Activated CD4-positive, alpha-beta T cell treated with anti-CD3 and anti-CD28 coated beads for 36 hours (primary cell): ENCODE results near the gene HOXB5. TPM values are rescaled to one million over a fixed set of nuclear protein-coding genes. Genes with fewer than 3 reads are reported as not detected.

Source experiments
- ATAC-seq: fragments of 200-7000 bp; cut with Tn5 transposase; one replicate; pipeline ENCODE4 v1.10.0; 2021; ENCODE audit warnings: mild to moderate bottlenecking, moderate library complexity
- CTCF ChIA-PET: fragments of 350-600 bp; sonication (Branson Sonifier 250); formaldehyde crosslinking; loops from one replicate; lab custom pipeline; 2021; ENCODE audit warnings: antibody characterized with exemption; lab: Charles Lee
- POLR2A ChIA-PET: fragments of 350-600 bp; sonication (Branson Sonifier 250); formaldehyde crosslinking; loops from one replicate; lab custom pipeline; 2021; ENCODE audit warnings: antibody characterized with exemption, inconsistent platforms; lab: Charles Lee
- DNase-seq: peaks from one replicate; pipeline ENCODE4 v3.0.0-alpha.2; 2020
- H3K27ac Mint-ChIP-seq: one replicate; pipeline ENCODE4 v1.8.0; 2021; ENCODE audit warnings: mixed read lengths
- H3K27me3 Mint-ChIP-seq: one replicate; pipeline ENCODE4 v1.8.0; 2021; ENCODE audit warnings: mixed read lengths
- H3K36me3 Mint-ChIP-seq: one replicate; pipeline ENCODE4 v1.8.0; 2021; ENCODE audit warnings: low read depth, mixed read lengths
- H3K4me1 Mint-ChIP-seq: one replicate; pipeline ENCODE4 v1.8.0; 2021; ENCODE audit warnings: mixed read lengths
- H3K4me3 Mint-ChIP-seq: one replicate; pipeline ENCODE4 v1.8.0; 2021; ENCODE audit warnings: mild to moderate bottlenecking, moderate library complexity, mixed read lengths
- H3K9me3 Mint-ChIP-seq: one replicate; pipeline ENCODE4 v1.8.0; 2021; ENCODE audit warnings: low read depth, mixed read lengths
- intact Hi-C, 2 experiments: fragments of 100-400 bp; cut with DNase I in 1 of 2; cut with micrococcal nuclease in 1 of 2; formaldehyde crosslinking; loops; one replicate each; pipeline versions ENCODE4 v1.14.2 to v1.15.1; 2022 to 2024; cut with DNase I, micrococcal nuclease
- total RNA-seq, 2 experiments: library from RNA; stranded (reverse); gene quantifications; one replicate each; pipeline ENCODE4 v1.2.3, GENCODE V29; 2021

The HOXB5 gene
- total RNA-seq, 2 experiments from 2014 or later = not detected

GRCh38 chr17:48576479-48577309, 16.9 kb downstream of the HOXB5 start:
- intact Hi-C loops = loop anchor here in 1 of 2 experiments (5.0 kb wide), 1 partner anchor 34 kb away; no protein-coding TSS in a partner anchor
- DNase-seq (no peak), ATAC-seq (no peak)
- Mint-ChIP-seq H3K4me1 (peaks cover 36% of the 10 kb centered on the region), H3K4me3 (peak overlapping the region; percentile 81), H3K9me3 (no peaks in the 10 kb centered on the region), H3K36me3 (peaks cover 2% of the 10 kb centered on the region), H3K27me3 (peaks cover 40% of the 10 kb centered on the region), H3K27ac (no peak overlapping the region)
- CTCF ChIA-PET = interaction anchor here (0.6 to 0.7 kb wide), 3 partner anchors 38 to 243 kb away, joined by 3 to 4 read pairs (median 3); no protein-coding TSS in a partner anchor
- POLR2A ChIA-PET = no interaction called here

- H3K4me3 Mint-ChIP-seq = no peak overlapping the region
- H3K27me3 Mint-ChIP-seq = peaks cover 32% of the 10 kb centered on the region
- intact Hi-C loops = loop anchor here in 1 of 2 experiments (5.0 kb wide), 1 partner anchor 34 kb away; no protein-coding TSS in a partner anchor
- H3K36me3 Mint-ChIP-seq = peaks cover 2% of the 10 kb centered on the region
- H3K27ac Mint-ChIP-seq = no peak overlapping the region
- DNase-seq = no peak
- ChIA-PET POLR2A (no interaction called here), CTCF (interaction anchor here (0.6 to 0.7 kb wide), 3 partner anchors 38 to 242 kb away, joined by 3 to 4 read pairs (median 3); no protein-coding TSS in a partner anchor)
- peaks cover 31% of the 10 kb centered on the region for H3K4me1 Mint-ChIP-seq
- ATAC-seq = no peak
- H3K9me3 Mint-ChIP-seq = no peaks in the 10 kb centered on the region
Observed at GRCh38 chr17:48575673-48576478, 17.7 kb downstream of the HOXB5 start.

GRCh38 chr17:48575066-48575582, 18.5 kb downstream of the HOXB5 start:
- Mint-ChIP-seq H3K36me3 (peaks cover 2% of the 10 kb centered on the region), H3K27ac (no peak overlapping the region), H3K4me3 (no peak overlapping the region), H3K4me1 (peaks cover 24% of the 10 kb centered on the region), H3K27me3 (peaks cover 27% of the 10 kb centered on the region), H3K9me3 (no peaks in the 10 kb centered on the region)
- no peak for DNase-seq
- intact Hi-C loops = loop anchor here in 1 of 2 experiments (5.0 kb wide), 1 partner anchor 33 kb away; no protein-coding TSS in a partner anchor
- no peak for ATAC-seq
- ChIA-PET CTCF (interaction anchor here (0.6 to 1.2 kb wide), 7 partner anchors 38 to 495 kb away, joined by 3 to 4 read pairs (median 3); no protein-coding TSS in a partner anchor), POLR2A (no interaction called here)

- POLR2A ChIA-PET = interaction anchor here (0.7 kb wide), 1 partner anchor 253 kb away, joined by 3 read pairs; no protein-coding TSS in a partner anchor
- peaks cover 21% of the 10 kb centered on the region for H3K4me1 Mint-ChIP-seq
- no peaks in the 10 kb centered on the region for H3K9me3 Mint-ChIP-seq
- H3K27me3 Mint-ChIP-seq = peaks cover 24% of the 10 kb centered on the region
- ATAC-seq (no peak), DNase-seq (no peak)
- H3K4me3 Mint-ChIP-seq = no peak overlapping the region
- intact Hi-C loops = loop anchor here in 1 of 2 experiments (5.0 kb wide), 1 partner anchor 32 kb away; no protein-coding TSS in a partner anchor
- H3K36me3 Mint-ChIP-seq = peaks cover 2% of the 10 kb centered on the region
- CTCF ChIA-PET = interaction anchor here (0.5 to 1.2 kb wide), 9 partner anchors 38 to 722 kb away, joined by 3 to 5 read pairs (median 3); no protein-coding TSS in a partner anchor
- no peak overlapping the region for H3K27ac Mint-ChIP-seq
Observed at GRCh38 chr17:48574505-48575065, 19.0 kb downstream of the HOXB5 start.

GRCh38 chr17:48571826-48572417, 21.7 kb downstream of the HOXB5 start:
- no peak overlapping the region for H3K4me3 Mint-ChIP-seq
- ATAC-seq = no peak

GRCh38 chr17:48571024-48571818, 22.4 kb downstream of the HOXB5 start:
- intact Hi-C loops = no loop called here
- ATAC-seq (no peak), DNase-seq (no peak)
- no peak overlapping the region for H3K4me3 Mint-ChIP-seq
- H3K36me3 Mint-ChIP-seq = peaks cover 2% of the 10 kb centered on the region
- H3K4me1 Mint-ChIP-seq = peaks cover 8% of the 10 kb centered on the region
- no peaks in the 10 kb centered on the region for H3K9me3 Mint-ChIP-seq
- H3K27me3 Mint-ChIP-seq = peaks cover 18% of the 10 kb centered on the region
- POLR2A ChIA-PET = no interaction called here
- CTCF ChIA-PET = interaction anchor here (1.5 kb wide), 1 partner anchor 312 kb away, joined by 4 read pairs; no protein-coding TSS in a partner anchor
- no peak overlapping the region for H3K27ac Mint-ChIP-seq

More at GRCh38 chr17:48571826-48572417, 21.7 kb downstream of the HOXB5 start:
- peaks cover 21% of the 10 kb centered on the region for H3K27me3 Mint-ChIP-seq
- ChIA-PET CTCF (no interaction called here), POLR2A (no interaction called here)
- H3K36me3 Mint-ChIP-seq = peaks cover 2% of the 10 kb centered on the region
- no peak overlapping the region for H3K27ac Mint-ChIP-seq
- intact Hi-C loops = no loop called here
- H3K4me1 Mint-ChIP-seq = peaks cover 10% of the 10 kb centered on the region
- H3K9me3 Mint-ChIP-seq = no peaks in the 10 kb centered on the region
- no peak for DNase-seq

GRCh38 chr17:48570325-48571023, 23.1 kb downstream of the HOXB5 start:
- ATAC-seq (no peak), DNase-seq (no peak)
- H3K27me3 Mint-ChIP-seq = peaks cover 16% of the 10 kb centered on the region
- peaks cover 5% of the 10 kb centered on the region for H3K4me1 Mint-ChIP-seq
- CTCF ChIA-PET = interaction anchor here (0.5 to 1.5 kb wide), 4 partner anchors 23 to 311 kb away, joined by 3 to 5 read pairs (median 4); no protein-coding TSS in a partner anchor
- H3K4me3 Mint-ChIP-seq = no peak overlapping the region
- H3K27ac Mint-ChIP-seq = no peak overlapping the region
- intact Hi-C loops = no loop called here
- POLR2A ChIA-PET = no interaction called here
- no peaks in the 10 kb centered on the region for H3K9me3 Mint-ChIP-seq
- no peaks in the 10 kb centered on the region for H3K36me3 Mint-ChIP-seq

GRCh38 chr17:48569674-48570324, 23.8 kb downstream of the HOXB5 start:
- intact Hi-C loops = no loop called here
- H3K27ac Mint-ChIP-seq = no peak overlapping the region
- no peak for ATAC-seq
- no peaks in the 10 kb centered on the region for H3K9me3 Mint-ChIP-seq
- peaks cover 17% of the 10 kb centered on the region for H3K27me3 Mint-ChIP-seq
- peaks cover 5% of the 10 kb centered on the region for H3K4me1 Mint-ChIP-seq
- H3K4me3 Mint-ChIP-seq = no peak overlapping the region
- ChIA-PET CTCF (interaction anchor here (0.8 to 1.5 kb wide), 3 partner anchors 23 to 310 kb away, joined by 3 to 5 read pairs (median 4); no protein-coding TSS in a partner anchor), POLR2A (no interaction called here)
- no peaks in the 10 kb centered on the region for H3K36me3 Mint-ChIP-seq
- DNase-seq = no peak

GRCh38 chr17:48569240-48569582, 24.4 kb downstream of the HOXB5 start:
- no peak overlapping the region for H3K27ac Mint-ChIP-seq
- no peaks in the 10 kb centered on the region for H3K9me3 Mint-ChIP-seq
- H3K36me3 Mint-ChIP-seq = no peaks in the 10 kb centered on the region
- peaks cover 5% of the 10 kb centered on the region for H3K4me1 Mint-ChIP-seq
- H3K4me3 Mint-ChIP-seq = no peak overlapping the region
- ATAC-seq (no peak), DNase-seq (no peak)
- H3K27me3 Mint-ChIP-seq = peaks cover 20% of the 10 kb centered on the region
- intact Hi-C loops = no loop called here
- ChIA-PET POLR2A (no interaction called here), CTCF (interaction anchor here (0.6 kb wide), 1 partner anchor 92 kb away, joined by 4 read pairs; no protein-coding TSS in a partner anchor)
